Activated CD4-positive, alpha-beta T cell treated with anti-CD3 and anti-CD28 coated beads, Interleukin-2, Interleukin-6, amounts not matched to agents 100 ng/mL and 50 ng/mL, durations not matched to agents 16 hours and 8 hours (primary cell): ENCODE results near the gene KATNBL1.
A peak's percentile ranks its signal among the peaks of the same experiment; 100 is the strongest.
"Not testable (repeated sequence)": the region's sequence is repeated elsewhere in the genome, so short reads cannot be mapped to it uniquely, and the experiment has no call there.

Experiments used
- DNase-seq: peaks from one replicate; pipeline ENCODE4 v3.0.0-alpha.2; 2020

Gene KATNBL1

DNA sequence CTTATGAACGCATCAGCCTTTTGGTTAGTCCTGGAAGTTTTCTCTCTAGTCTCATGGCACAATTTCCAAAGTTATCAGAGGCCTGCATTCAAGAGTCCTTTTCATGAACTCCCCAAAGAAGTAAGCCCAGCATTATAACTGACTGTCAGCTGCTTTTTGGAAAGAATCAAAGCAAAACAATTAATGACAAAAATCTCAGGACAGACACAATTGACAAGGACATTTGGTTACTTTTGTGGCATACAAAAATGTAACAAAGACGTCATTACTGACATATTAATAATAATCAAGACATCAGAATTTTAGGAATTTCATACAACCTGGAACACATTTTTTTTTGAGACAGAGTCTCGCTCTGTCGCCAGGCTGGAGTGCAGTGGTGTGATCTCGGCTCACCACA is 21.2 kb downstream of the KATNBL1 start:
- no peak for DNase-seq

DNA sequence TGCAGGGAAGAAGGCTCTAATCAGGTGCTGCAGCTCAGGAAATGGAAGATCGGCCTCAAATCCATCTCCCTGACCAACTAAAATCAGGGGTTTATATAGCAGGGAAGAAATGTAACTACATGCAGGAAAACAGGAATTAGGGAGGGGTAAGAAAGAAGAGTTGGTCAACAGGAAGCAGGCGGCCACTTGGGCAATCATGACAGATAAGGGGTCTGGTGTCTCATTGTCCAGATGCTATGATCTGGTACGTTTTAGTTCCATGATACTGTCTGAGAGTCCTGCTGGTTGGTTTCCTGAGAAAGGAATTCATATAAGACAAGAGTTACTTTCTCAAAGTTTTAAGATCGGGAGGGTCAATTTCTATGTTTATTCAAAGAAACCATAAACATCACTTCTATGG is 24.2 kb downstream of the KATNBL1 start:
- no peak for DNase-seq

DNA sequence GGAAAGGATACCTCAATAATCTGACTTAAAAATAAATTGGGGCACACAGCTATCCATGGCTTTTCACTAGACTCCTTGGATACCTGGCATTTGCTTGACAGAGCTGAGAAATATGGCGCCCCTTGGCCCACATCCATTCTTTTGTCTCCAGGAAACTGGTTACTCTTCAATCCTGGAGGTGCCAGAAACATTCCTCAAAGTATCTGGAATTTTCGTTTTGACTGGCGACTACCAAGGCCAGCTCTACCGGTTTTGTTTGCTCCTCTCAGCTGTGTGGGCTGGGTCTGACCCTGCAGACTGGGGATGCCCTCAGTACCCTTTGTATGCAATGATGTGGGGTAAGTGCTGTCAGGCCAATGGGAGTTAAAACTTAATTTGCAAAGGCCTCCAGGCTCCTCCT is 27.0 kb downstream of the KATNBL1 start:
- DNase-seq: no peak

DNA sequence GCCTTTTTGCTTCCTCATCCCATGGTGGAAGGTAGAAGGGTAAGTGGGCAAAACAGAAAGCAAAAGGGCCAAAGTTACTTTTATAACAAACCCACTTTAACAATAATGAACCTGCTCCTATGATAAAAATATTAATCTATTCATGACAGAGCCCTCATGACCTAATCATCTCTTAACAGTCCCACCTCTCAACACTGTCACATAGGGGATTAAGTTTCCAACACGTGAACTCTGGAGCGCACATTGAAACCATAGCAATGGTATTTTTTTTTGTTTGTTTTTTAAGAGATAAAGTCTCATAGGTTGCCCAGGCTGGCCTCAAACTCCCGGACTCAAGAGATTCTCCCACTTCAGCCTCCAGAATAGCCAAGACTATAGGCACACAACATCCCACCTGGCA is 30.7 kb downstream of the KATNBL1 start:
- DNase-seq: no peak

DNA sequence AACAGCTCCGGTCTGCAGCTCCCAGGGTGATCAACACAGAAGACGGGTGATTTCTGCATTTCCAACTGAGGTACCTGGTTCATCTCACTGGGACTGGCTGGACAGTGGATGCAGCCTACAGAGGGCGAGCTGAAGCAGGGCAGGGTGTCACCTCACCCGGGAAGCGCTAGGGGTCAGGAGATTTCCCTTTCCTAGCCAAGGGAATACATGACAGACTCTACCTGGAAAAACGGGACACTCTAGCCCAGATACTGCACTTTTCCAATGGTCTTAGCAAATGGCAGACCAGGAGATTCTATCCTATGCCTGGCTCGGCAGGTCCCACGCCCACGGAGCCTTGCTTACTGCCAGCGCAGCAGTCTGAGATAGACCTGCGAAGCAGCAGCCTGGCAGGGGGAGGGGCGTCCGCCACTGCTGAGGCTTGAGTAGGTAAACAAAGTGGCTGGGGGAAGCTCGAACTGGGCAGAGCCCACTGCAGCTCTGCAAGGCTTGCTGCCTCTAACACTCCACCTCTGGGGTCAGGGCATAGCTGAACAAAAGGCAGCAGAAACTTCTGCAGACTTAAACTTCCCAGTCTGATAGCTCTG is 43.8 kb downstream of the KATNBL1 start:
- not testable (repeated sequence) for DNase-seq

DNA sequence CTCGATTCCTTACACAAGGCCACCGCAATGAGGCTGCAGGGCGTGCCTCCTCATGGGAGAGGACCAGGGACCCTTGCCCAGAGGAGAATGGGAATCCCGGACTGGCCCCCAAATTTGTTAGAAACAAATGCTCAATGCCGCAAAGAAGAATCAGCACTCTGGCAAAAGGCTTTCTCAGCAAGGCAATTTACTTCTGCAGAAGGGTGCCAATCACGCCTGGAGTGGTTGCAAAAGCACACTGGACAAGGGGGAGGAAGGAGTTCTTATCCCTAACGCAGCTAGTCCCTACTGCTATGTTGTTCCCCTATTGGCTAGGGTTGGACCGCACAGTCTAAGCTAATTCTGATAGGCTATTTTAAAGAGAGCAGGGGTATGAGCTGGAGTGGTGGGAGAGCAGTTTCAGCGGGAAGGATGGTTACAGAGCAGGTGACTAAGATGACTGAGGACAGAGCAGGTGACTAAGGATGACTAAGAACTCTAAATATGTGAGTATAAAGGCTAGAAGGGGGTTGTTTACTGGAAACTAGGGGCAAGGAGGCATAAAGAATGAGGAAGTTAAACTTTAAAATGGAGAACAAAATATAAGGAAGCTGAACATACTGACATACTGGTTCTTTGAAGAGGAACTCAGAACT is 48.5 kb downstream of the KATNBL1 start:
- DNase-seq: no peak

DNA sequence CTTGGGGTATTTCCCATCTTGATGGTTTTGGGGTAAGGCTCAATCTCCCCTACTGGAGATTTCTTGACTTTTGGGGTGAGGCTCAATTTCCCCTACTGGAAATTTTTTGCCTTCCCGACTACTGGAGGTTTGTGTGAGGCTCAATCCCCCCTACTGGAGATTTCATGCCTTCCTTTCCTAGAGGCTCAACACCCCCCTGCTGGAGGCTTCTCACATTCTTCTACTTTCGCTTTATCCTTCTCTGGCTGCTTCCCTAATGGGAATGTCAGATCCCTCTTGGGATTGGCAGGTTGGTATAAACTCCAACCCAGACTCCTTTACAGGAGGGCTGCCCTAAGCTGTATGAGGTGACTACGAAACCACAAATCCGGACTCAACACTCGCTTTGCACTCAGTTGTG is 49.2 kb downstream of the KATNBL1 start:
- no peak for DNase-seq

DNA sequence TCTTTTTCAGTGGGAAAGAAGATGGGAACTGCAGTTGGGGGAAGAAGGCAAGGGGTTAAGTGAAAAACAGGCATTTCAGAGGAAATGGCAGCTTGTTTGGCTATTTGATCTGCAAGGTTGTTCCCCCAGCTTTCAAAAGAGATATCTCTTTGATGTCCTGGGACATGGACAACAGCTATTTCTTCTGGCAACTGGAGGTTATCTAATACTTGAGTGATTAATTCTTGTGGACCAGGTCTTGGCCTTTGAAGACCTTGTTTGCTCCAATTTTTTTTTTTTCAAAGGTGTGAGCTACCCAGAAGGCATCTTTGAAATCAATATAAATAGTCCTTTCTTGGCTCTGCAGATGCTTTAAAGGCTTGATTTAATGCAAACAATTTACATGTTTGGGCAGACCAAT is 51.5 kb downstream of the KATNBL1 start:
- no peak for DNase-seq

DNA sequence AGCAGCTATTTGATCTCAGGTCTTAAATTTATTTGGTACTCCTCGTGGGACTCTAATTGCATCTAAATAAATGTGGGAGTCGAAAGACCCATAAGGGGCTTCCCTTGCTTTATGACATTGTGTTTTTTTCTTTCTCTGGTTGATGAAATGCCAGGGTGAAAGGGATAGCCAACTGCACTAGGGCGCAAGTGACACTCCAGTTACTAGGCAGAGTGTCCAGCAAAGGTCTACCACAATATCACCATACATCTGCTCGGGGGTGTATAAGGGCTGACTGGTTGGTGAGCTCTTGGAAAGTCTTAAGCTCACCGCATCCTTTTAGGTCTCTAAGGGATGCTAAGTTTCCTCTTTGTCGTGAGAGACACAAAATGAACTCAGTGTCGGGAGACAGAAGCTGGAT is 54.0 kb downstream of the KATNBL1 start:
- no peak for DNase-seq

DNA sequence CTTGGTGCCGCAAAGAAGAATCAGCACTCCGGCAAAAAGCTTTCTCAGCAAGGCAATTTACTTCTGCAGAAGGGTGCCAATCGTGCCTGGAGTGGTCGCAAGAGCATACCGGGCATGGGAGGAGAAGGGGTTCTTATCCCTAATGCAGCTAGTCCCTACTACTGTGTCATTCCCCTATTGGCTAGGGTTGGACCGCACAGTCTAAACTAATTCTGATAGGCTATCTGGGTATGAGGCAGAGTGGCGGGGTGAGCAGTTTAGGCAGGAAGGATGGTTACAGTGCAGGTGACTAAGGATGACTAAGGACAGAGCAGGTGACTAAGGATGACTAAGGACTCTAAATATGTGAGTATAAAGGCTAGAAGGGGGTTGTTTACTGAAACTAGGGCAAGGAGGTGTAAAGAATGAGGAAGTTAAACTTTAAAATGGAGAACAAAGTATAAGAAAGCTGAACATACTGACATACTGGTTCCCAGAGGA is 55.1 kb downstream of the KATNBL1 start:
- DNase-seq: peak; percentile 24

DNA sequence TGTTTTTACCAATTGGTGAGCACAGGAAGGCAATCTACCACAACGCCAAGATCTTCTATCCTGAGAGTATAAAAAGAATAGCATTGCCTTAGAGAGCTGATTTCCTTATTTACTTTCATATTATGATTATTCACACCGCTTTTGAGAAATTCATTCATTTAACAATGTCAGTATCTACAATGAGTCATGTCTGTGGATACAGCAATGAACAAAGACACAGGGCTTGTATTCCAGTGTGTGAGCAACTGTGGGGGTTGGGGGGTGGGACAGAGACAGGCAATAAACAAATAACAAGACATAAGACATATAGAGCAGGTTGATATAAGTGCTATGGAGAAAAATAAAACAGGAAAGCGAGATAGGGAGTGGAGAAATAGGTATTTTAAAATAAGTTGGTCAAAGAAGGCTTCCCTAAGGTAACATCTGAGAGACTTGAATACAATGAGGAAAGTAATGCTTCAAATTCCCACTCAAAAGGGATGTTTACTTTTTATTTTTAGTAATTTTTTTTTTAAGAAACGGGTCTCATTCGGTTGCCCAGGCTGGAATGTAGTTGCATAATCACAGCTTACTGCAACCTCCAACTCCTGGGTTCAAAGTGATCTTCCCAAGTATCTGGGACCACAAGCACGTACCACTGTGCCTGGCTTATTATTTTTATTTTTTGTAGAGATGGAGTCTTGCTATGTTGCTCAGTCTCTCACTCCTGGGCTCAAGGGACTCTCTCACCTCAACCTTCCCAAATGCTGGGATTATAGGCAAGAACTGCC is 62.3 kb downstream of the KATNBL1 start:
- no peak for DNase-seq

DNA sequence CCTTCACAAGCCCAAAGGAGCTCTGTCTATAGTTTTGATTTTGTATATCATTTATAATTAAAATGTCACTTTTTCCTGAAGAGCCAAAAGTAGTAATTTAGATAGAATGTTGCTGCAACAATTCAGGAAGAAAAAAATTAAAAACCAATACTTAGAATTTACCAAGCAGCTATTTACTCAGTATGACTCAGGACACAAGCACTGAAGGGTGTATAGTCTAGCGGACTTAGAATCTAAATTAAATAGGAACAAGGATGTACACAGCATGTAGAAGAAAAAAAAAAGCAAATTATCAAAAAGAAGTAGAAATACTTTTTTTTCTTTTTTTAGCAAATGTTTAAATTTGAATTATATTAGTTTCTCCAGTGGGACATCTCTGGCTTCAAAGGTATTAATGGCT is 76.4 kb downstream of the KATNBL1 start:
- no peak for DNase-seq

DNA sequence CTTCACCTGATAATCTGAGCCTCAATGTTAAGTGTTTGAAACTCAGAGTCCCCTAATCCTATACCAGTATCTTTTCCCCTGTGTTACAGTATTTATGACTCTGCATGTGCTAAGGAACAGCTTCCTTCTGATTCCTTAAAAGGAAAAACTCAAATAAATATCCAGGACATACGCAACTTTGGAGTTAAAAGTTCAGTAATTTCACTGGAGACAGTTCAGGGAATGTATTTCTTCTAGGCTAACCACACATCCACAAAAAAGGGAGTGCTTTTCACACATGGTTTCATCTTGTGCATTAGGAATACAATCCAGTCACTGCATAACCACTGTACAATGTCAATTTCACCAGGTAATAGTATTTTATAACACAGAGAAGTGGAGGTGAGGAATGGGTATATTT is 77.0 kb downstream of the KATNBL1 start:
- no peak for DNase-seq

DNA sequence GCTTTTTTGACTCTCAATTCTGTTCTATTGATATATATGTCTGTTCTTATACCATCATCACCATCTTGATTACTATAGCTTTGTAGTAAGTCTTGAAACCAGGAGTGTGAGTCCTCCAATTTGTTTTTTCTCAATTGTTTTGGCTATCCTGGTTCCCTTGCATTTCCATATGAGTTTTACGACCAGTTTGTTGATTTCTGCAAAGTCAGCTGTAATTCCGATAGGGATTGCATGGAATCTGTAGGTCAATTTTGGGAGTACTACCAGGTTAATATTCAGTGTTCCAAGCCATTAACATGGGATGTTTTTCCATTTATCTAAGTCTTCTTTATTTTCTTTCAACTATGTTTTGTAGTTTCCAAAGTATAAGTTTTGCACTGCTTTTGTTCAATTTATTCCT is 81.0 kb downstream of the KATNBL1 start:
- DNase-seq: no peak

DNA sequence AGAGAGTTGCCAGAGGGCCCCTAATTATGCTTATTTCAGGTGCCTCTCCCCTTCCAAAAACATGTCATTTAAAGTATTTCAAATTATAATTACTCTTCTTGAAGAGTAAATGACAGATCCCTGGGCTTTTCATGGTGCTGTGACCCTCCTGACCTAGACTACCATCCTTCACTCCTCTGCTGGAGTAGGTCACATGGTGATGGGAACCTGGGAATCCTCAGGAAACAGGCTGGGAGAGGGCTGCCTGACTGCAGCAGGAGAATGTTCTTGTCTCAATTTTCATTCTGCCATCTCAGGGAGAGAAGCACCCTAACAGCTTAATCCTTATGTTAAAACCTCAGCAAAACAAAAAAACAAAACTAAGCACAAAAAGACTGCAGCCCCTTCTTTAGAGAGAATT is 83.4 kb downstream of the KATNBL1 start:
- no peak for DNase-seq

DNA sequence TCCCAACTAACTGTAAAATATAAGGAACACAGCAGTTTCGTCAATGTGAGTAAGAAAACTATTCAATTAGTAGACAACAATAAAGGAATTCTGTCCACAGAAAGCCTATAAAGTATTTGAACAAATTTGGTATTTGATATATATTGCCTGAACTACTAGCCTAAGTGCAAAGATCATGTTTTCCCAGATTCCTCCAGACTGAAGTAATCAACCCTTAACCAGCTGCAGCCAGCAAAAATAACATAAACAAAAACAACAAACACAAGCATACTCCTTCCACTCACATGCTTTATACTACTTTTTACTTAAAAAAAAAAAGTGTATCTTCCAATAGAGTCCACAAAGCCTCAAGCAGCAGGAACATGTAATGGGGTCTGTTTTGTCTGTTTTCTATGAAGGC is 84.0 kb downstream of the KATNBL1 start:
- no peak for DNase-seq

DNA sequence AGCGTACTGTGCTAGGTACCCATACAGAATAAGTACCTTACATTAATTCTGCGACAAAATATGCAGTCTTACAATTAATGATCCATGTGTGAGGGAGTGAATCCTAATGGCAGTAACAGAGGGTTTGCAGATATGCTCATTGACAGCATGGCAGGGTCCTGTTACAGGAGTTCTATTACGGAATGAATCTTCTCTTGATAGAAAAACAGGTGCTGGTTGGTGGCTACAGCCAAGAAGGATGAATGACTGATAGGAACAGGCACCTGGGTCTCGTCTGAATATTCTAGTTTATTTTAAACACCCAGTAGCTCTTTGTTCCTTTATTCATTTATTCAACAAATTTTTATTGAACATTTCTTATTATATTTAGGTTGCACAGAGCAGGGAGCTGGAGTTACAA is 85.2 kb downstream of the KATNBL1 start:
- no peak for DNase-seq

DNA sequence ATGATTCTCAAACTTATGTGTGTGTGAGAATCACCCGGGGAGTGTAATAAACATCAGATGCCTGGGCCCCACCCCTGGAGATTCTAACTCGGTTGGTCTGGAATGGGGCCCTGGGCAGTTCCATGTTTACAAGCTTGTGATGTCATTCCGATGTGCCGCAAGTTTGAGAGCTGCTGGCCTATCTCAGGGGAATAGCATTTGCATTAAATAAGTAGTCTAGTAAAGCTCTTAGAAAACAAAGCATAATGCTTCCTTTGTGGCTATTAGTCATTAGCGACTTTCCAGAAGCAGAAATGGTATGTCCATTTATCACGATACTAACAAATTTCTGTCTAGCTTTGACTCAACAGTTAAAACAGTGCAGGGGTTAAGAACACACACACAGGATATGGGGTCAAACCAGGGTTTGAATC is 87.1 kb downstream of the KATNBL1 start:
- DNase-seq: no peak

DNA sequence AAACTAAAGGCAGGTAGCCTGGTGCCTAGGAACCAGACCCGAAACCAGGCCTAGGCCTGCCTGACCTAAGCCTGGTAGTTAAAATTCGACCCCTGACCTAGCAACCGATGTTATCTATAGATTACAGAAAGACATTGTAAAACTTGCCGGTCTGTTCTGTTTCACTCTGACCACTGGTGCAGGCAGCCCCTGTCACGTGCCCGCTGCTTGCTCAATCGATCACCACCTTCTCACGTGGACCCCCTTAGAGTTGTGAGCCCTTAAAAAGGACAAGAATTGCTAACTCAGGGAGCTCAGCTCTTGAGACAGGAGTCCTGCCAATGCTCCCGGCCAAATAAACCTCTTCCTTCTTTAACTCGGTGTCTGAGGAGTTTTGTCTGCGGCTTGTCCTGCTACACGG is 88.1 kb downstream of the KATNBL1 start:
- not testable (repeated sequence) for DNase-seq

DNA sequence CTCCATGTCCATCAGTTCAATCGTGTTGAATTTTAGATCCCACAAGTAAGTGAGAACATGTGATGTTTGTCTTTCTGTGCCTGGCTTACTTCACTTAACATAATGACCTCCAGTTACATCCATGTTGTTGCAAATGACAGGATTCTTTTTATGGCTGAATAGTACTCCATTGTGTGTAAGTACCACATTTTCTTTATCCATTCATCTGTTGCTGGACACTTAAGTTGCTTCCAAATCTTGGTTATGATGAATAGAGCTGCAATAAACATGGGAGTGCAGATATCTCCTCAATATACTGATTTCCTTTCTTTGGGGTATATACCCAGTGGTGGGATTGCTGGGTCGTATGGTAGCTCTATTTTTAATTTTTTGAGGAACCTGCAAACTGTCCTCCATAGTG is 89.5 kb downstream of the KATNBL1 start:
- not testable (repeated sequence) for DNase-seq

DNA sequence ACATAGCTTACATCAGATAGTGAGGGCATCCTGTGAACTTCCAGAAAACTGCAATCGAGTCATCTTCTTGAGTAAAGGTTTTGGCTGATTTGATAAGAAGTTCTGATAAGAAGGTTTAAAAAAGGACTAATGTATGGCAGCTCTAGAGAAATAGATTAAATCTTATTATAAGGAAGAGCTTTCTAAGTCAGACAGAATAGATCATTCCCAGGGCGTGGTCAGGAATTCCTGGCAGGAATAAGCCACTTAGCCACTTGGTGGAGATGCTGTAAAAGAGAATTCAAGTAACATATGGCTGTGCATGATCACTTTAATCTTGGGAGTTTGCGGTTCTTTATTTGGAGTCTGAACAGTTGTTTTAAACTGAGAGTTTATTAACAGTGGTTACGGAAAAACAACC is 90.6 kb downstream of the KATNBL1 start:
- DNase-seq: no peak

DNA sequence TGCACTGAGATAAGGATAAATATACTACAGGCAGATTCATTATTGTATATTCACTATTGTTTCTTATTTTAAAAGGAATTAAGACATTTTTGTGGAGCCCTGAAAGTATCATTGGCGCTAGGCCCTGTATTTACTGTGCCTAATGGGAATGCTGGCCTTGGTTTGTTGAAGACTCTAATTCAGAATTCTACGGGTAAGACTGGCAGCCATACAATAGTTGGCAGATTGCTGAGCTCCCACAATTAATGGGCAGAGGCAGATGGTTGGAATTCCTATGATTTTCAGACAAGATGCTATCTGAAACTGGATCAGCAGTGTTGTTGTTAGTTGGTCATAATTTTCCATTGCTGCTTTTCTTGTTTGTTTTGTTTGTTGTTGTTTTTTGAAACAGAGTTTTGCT is 93.3 kb downstream of the KATNBL1 start:
- DNase-seq: no peak

DNA sequence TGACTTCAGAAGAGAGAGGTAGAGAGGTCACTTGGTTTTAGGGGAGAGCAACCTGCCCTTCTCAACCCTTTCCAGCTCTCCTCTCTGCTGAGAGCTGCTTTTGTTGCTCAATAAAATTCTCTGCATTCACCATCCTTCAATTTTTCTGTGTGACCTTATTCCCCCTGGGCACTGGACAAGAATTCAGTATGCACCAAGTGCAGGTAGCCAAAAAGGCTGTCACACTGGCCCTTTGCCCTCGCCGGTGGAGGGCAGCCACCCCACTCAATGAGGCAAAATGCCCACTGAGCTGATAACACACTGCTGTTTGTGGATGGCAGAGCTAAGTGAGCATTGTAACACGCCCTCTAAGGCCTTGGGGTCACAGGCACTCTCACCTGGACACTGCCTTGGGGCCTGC is 95.2 kb downstream of the KATNBL1 start:
- DNase-seq: no peak

DNA sequence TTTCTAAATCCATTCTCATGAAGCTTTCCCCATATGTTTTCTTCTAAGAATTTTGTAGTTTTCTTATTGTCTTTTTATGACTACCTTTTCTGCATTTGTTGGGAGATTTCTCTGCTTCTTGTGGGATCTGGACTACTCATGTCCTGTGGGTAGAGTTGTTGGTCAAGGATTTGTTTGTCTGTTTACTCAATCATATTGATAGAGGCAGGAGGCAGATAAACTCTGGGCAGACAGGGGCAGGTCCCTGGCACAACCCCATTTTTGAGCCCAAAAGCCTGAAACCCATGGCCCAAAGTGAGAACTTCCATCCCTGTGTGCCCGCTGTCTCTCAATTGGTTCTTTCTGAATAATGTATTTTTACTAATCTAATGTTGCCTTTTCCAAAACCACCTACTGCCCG is 95.7 kb downstream of the KATNBL1 start:
- DNase-seq: no peak
